HepG2 (cell line): ENCODE data around the gene ARL9. TPM values are rescaled to one million over a fixed set of nuclear protein-coding genes. Genes with fewer than 3 reads are reported as not detected.

Experiments used
- GABPB1 ChIP-seq: IDR thresholded peaks from 2 replicates; pipeline ENCODE4 v1.6.1; 2016; ENCODE audit warnings: mild to moderate bottlenecking, missing genetic modification reagents, moderate library complexity, missing compliant biosample characterization
- HNF4A ChIP-seq: sonication (generic); formaldehyde crosslinking; IDR thresholded peaks from 2 replicates; pipeline ENCODE4 v1.4.0; 2020; ENCODE audit warnings: missing genetic modification reagents
- KLF6 ChIP-seq: IDR thresholded peaks from 2 replicates; pipeline ENCODE4 v1.8.0; 2016; ENCODE audit warnings: missing biosample characterization, missing genetic modification reagents
- NCOA5 ChIP-seq: sonication (generic); formaldehyde crosslinking; IDR thresholded peaks from 2 replicates; pipeline ENCODE4 v1.4.0; 2020; ENCODE audit warnings: missing genetic modification reagents
- PRDM10 ChIP-seq: sonication (generic); formaldehyde crosslinking; IDR thresholded peaks from 2 replicates; pipeline ENCODE4 v1.4.0; 2020; ENCODE audit warnings: low read depth, missing genetic modification reagents
- SUZ12 ChIP-seq: fragments of 150-350 bp; IDR thresholded peaks from 2 replicates; pipeline ENCODE4 v1.6.1; 2014; ENCODE audit warnings: low read depth, low read length
- TBL1XR1 ChIP-seq: fragments of 150-350 bp; IDR thresholded peaks from 2 replicates; pipeline ENCODE4 v1.6.1; 2014; ENCODE audit warnings: borderline replicate concordance, low read length; ENCODE audit not compliant: partially characterized antibody
- ZNF441 ChIP-seq: sonication (generic); formaldehyde crosslinking; IDR thresholded peaks from 2 replicates; pipeline ENCODE4 v1.7.0; 2021; ENCODE audit warnings: missing genetic modification reagents, borderline replicate concordance
- ZNF687 ChIP-seq: sonication (generic); formaldehyde crosslinking; IDR thresholded peaks from 2 replicates; pipeline ENCODE4 v1.5.1; 2020; ENCODE audit warnings: mild to moderate bottlenecking, missing genetic modification reagents, moderate library complexity
- polyA plus RNA-seq, 8 experiments: library from polyadenylated mRNA; depleted of rRNA in 3 of 8; stranded (reverse) in 7 of 8; unstranded in 1 of 8; fragments of >200 nt; fragmentation: Illumina TruSeq in 4 of 8; extraction: Trizol in 4 of 8; gene quantifications; 2 replicates each; pipeline versions ENCODE4 v1.2.1 to v1.2.3, GENCODE V29; 2011 to 2016; ENCODE audit warnings: low read depth in 4 of 8, missing spikeins in 1 of 8, mixed read lengths in 1 of 8; ENCODE audit not compliant: insufficient read depth in 1 of 8
- total RNA-seq, 5 experiments: library from RNA; depleted of rRNA; stranded (reverse); fragments of >200 nt; fragmentation: Illumina TruSeq; extraction: Trizol; gene quantifications; 2 replicates each; pipeline ENCODE4 v1.2.3, GENCODE V29; 2016; ENCODE audit warnings: low read depth in 1 of 5

Gene ARL9
- total and polyA plus RNA-seq, 2 of the 13 experiments (the other 11 are each of a cell fraction or from before 2014, with no cell fraction given) = not detected

- no peak for TF ChIP-seq TBL1XR1
- no peak for TF ChIP-seq SUZ12
- TF ChIP-seq GABPB1 (CRISPR knock-in tag) = peak; percentile 17; the same call in 1 of the 2 replicates
- no peak for TF ChIP-seq HNF4A
- TF ChIP-seq NCOA5 (CRISPR knock-in tag) = no peak
- peak; percentile 65 for TF ChIP-seq ZNF687
- no peak for TF ChIP-seq PRDM10 (CRISPR knock-in tag)
- no peak for TF ChIP-seq ZNF441 (CRISPR knock-in tag)
- no peak for TF ChIP-seq KLF6 (CRISPR knock-in tag)
Measured at GRCh38 chr4:56505269-56506130, at the start of gene ARL9 (continued).
